Small intestine (tissue), 7 donors: ENCODE data around the gene GPR176. TPM values are rescaled to one million over a fixed set of nuclear protein-coding genes. Genes with fewer than 3 reads are reported as not detected.
A peak's percentile ranks its signal among the peaks of the same experiment; 100 is the strongest.

Experiments used
- DNase-seq, 2 donors: peaks; one replicate each; pipeline versions ENCODE4 v3.0.0 to v3.0.0-alpha.2; 2013
- FAIRE-seq: peaks from 2 replicates; lab custom pipeline; 2012; peaks lifted over from hg19 to GRCh38; lab: Jason Lieb, UNC
- H3K27ac ChIP-seq, 3 donors: one replicate each; pipeline ENCODE4 v1.5.1; 2013; ENCODE audit warnings: low read length in 2 of 3, mild to moderate bottlenecking in 2 of 3, control low read depth in 1 of 3, inconsistent platforms in 1 of 3, low read depth in 1 of 3, moderate library complexity in 1 of 3
- H3K27me3 ChIP-seq, 3 donors: one replicate each; pipeline ENCODE4 v1.6.1; 2013; ENCODE audit warnings: low read length in 3 of 3, inconsistent platforms in 1 of 3; ENCODE audit not compliant: control insufficient read depth in 3 of 3, insufficient read depth in 3 of 3
- H3K36me3 ChIP-seq, 3 donors: one replicate each; pipeline ENCODE4 v1.6.1; 2013; ENCODE audit warnings: low read length in 3 of 3, inconsistent platforms in 1 of 3, low read depth in 1 of 3, mild to moderate bottlenecking in 1 of 3, moderate library complexity in 1 of 3; ENCODE audit not compliant: control insufficient read depth in 3 of 3, insufficient read depth in 2 of 3
- H3K4me1 ChIP-seq, 3 donors: one replicate each; pipeline ENCODE4 v1.6.1; 2013; ENCODE audit warnings: low read length in 2 of 3, inconsistent platforms in 1 of 3, low read depth in 1 of 3, mild to moderate bottlenecking in 1 of 3, moderate library complexity in 1 of 3; ENCODE audit not compliant: control insufficient read depth in 3 of 3, insufficient read depth in 2 of 3
- H3K4me3 ChIP-seq, 3 donors: one replicate each; pipeline ENCODE4 v1.5.1; 2013; ENCODE audit warnings: low read length in 3 of 3, control low read depth in 1 of 3, inconsistent platforms in 1 of 3, low read depth in 1 of 3, mild to moderate bottlenecking in 1 of 3, moderate library complexity in 1 of 3
- H3K9me3 ChIP-seq, 2 donors: one replicate each; pipeline ENCODE4 v1.6.1; 2013; ENCODE audit warnings: low read depth in 1 of 2, low read length in 1 of 2; ENCODE audit not compliant: control insufficient read depth in 2 of 2, insufficient read depth in 1 of 2
- WGBS, 3 donors: extraction: QIAGEN DNeasy Blood & Tissue Kit; methylation state at CpG; one replicate each; pipeline ENCODE4 v1.1.7; 2013; 5-methylcytosine and 5-hydroxymethylcytosine counted together
- polyA plus RNA-seq, 4 donors: library from polyadenylated mRNA; stranded (reverse) in 3 of 4; unstranded in 1 of 4; fragments of 200-250 nt in 3 of 4; fragments of 120-200 nt in 1 of 4; gene quantifications; one replicate each; pipeline versions ENCODE4 v1.2.1 to v1.2.3, GENCODE V29; 2013
- donor health status: healthy with polysubstance abuse.
- donor health status: control.
- donor health status: control.
- donor health status: Bipolar disorder and iron deficiency.
- donor health status: healthy.

GPR176 gene
- polyA plus RNA-seq, 4 donors, result 0.54 to 3.3 (median 0.87) TPM; not detected in 1

- Histone ChIP-seq H3K9me3 (no peaks in the 10 kb centered on the region), H3K4me3 (peak overlapping the region; percentile 83 to 95 (median 84)), H3K36me3 (peaks cover 0 to 3% (median 0%) of the 10 kb centered on the region in 3 donors), H3K27ac (peak overlapping the region; percentile 64 to 85 (median 81)), H3K4me1 (peaks cover 0 to 4% (median 3%) of the 10 kb centered on the region in 3 donors), H3K27me3 (peaks cover 0 to 2% (median 0%) of the 10 kb centered on the region in 3 donors)
- no peak for FAIRE-seq
- 15 to 22% (median 17%) methylated on average over 13 of the region's 13 CpGs for WGBS, 3 donors
- DNase-seq, result peak in 1 of 2 donors; percentile 9
These were observed 14.5 kb upstream of the GPR176 start for GRCh38 chr15:39934397-39935071.

GRCh38 chr15:39931615-39932014 is 11.5 kb upstream of the GPR176 start:
- no peak overlapping the region for H3K27ac ChIP-seq
- H3K4me1 ChIP-seq, result peaks cover 0 to 4% (median 0%) of the 10 kb centered on the region in 3 donors
- FAIRE-seq (no peak), DNase-seq (no peak)
- no peaks in the 10 kb centered on the region for H3K9me3 ChIP-seq
- H3K27me3 ChIP-seq, result peaks cover 0 to 2% (median 0%) of the 10 kb centered on the region in 3 donors
- H3K36me3 ChIP-seq, result peaks cover 0 to 3% (median 0%) of the 10 kb centered on the region in 3 donors
- WGBS, 3 donors, result 69 to 78% (median 71%) methylated on average over 3 of the region's 3 CpGs
- H3K4me3 ChIP-seq, result no peak overlapping the region

GRCh38 chr15:39926526-39926925 is 6.5 kb upstream of the GPR176 start:
- no peaks in the 10 kb centered on the region for H3K36me3 ChIP-seq
- no peaks in the 10 kb centered on the region for H3K4me1 ChIP-seq
- H3K27me3 ChIP-seq, result no peaks in the 10 kb centered on the region
- no peak overlapping the region for H3K27ac ChIP-seq
- DNase-seq (no peak), FAIRE-seq (no peak)
- H3K9me3 ChIP-seq, result no peaks in the 10 kb centered on the region
- H3K4me3 ChIP-seq, result no peak overlapping the region
- 92 to 96% (median 95%) methylated on average over 5 of the region's 5 CpGs for WGBS, 3 donors

GRCh38 chr15:39925112-39925842 is 5.2 kb upstream of the GPR176 start:
- H3K36me3 ChIP-seq, result no peaks in the 10 kb centered on the region
- no peaks in the 10 kb centered on the region for H3K9me3 ChIP-seq
- H3K27ac ChIP-seq, result no peak overlapping the region
- no peak overlapping the region for H3K4me3 ChIP-seq
- FAIRE-seq (no peak), DNase-seq (no peak)
- H3K4me1 ChIP-seq, result peaks cover 0 to 4% (median 3%) of the 10 kb centered on the region in 3 donors
- WGBS, 3 donors, result 63 to 77% (median 64%) methylated on average over 5 of the region's 5 CpGs
- peaks cover 0 to 4% (median 0%) of the 10 kb centered on the region in 3 donors for H3K27me3 ChIP-seq

GRCh38 chr15:39924437-39924836 is 4.4 kb upstream of the GPR176 start:
- Histone ChIP-seq H3K4me3 (no peak overlapping the region), H3K27ac (no peak overlapping the region), H3K36me3 (no peaks in the 10 kb centered on the region), H3K27me3 (peaks cover 2 to 13% (median 3%) of the 10 kb centered on the region in 3 donors), H3K4me1 (peaks cover 2 to 7% (median 3%) of the 10 kb centered on the region in 3 donors), H3K9me3 (no peaks in the 10 kb centered on the region)
- 57 to 70% (median 63%) methylated on average over 3 of the region's 3 CpGs for WGBS, 3 donors
- FAIRE-seq, result no peak
- peak in 1 of 2 donors; percentile 30 for DNase-seq

- no peak for DNase-seq
- peaks cover 3 to 7% (median 3%) of the 10 kb centered on the region in 3 donors for H3K4me1 ChIP-seq
- no peak overlapping the region for H3K27ac ChIP-seq
- H3K27me3 ChIP-seq, result peaks cover 3 to 21% (median 4%) of the 10 kb centered on the region in 3 donors
- FAIRE-seq, result no peak
- WGBS, 3 donors, result 66 to 67% (median 67%) methylated on average over 4 of the region's 4 CpGs
- no peak overlapping the region for H3K4me3 ChIP-seq
- H3K9me3 ChIP-seq, result no peaks in the 10 kb centered on the region
- H3K36me3 ChIP-seq, result no peaks in the 10 kb centered on the region
These were observed 2.5 kb upstream of the GPR176 start for GRCh38 chr15:39922462-39923092.

- FAIRE-seq, result no peak
- 71 to 85% (median 72%) methylated on average over 6 of the region's 6 CpGs for WGBS, 3 donors
- H3K27me3 ChIP-seq, result peaks cover 4 to 28% (median 5%) of the 10 kb centered on the region in 3 donors
- peaks cover 3 to 7% (median 3%) of the 10 kb centered on the region in 3 donors for H3K4me1 ChIP-seq
- no peaks in the 10 kb centered on the region for H3K36me3 ChIP-seq
- H3K4me3 ChIP-seq, result peak overlapping the region; percentile 54 to 79 (median 62)
- no peak for DNase-seq
- no peaks in the 10 kb centered on the region for H3K9me3 ChIP-seq
- peak overlapping the region in 2 of 3 donors; percentile 64 to 89 for H3K27ac ChIP-seq
These were observed 1.2 kb upstream of the GPR176 start for GRCh38 chr15:39921274-39921638.
